HEK293T (cell line): ENCODE results near the gene ZNF398.

Experiments used
- CTCF ChIA-PET: fragments of 350-600 bp; formaldehyde crosslinking; extraction: SDS; loops from one replicate; lab custom pipeline; 2021; ENCODE audit warnings: antibody characterized with exemption, inconsistent platforms; lab: Yijun Ruan, JAX
- POLR2A ChIA-PET: fragments of 350-600 bp; formaldehyde crosslinking; extraction: SDS; loops from one replicate; lab custom pipeline; 2020; ENCODE audit warnings: antibody characterized with exemption, inconsistent platforms; lab: Yijun Ruan, JAX
- DNase-seq: peaks from one replicate; pipeline ENCODE4 v3.0.0; 2012; ENCODE audit warnings: mixed read lengths; ENCODE audit errors: extremely low spot score
- ARNT ChIP-seq: fragments of 450-650 bp; IDR thresholded peaks from 2 replicates; pipeline ENCODE4 v1.6.1; 2017; ENCODE audit warnings: mild to moderate bottlenecking
- BHLHE40 ChIP-seq: fragments of 450-650 bp; IDR thresholded peaks from 2 replicates; pipeline ENCODE4 v1.6.1; 2016; ENCODE audit warnings: mild to moderate bottlenecking, moderate library complexity, borderline replicate concordance
- CTBP1 ChIP-seq: fragments of 450-650 bp; IDR thresholded peaks from 2 replicates; pipeline ENCODE4 v1.6.1; 2016; ENCODE audit warnings: borderline replicate concordance
- ELF4 ChIP-seq: fragments of 450-650 bp; IDR thresholded peaks from 2 replicates; pipeline ENCODE4 v1.6.1; 2017; ENCODE audit warnings: antibody characterized with exemption
- FOXA1 ChIP-seq: fragments of 450-650 bp; IDR thresholded peaks from 2 replicates; pipeline ENCODE4 v1.6.1; 2016; ENCODE audit warnings: mild to moderate bottlenecking
- FOXK2 ChIP-seq: fragments of 450-650 bp; IDR thresholded peaks from 2 replicates; pipeline ENCODE4 v1.6.1; 2016; ENCODE audit warnings: mild to moderate bottlenecking
- FOXM1 ChIP-seq: fragments of 450-650 bp; IDR thresholded peaks from 2 replicates; pipeline ENCODE4 v1.6.1; 2017; ENCODE audit warnings: mild to moderate bottlenecking, borderline replicate concordance
- HDGF ChIP-seq: fragments of 450-650 bp; IDR thresholded peaks from 2 replicates; pipeline ENCODE4 v1.6.1; 2017; ENCODE audit warnings: antibody characterized with exemption, borderline replicate concordance
- L3MBTL2 ChIP-seq: fragments of 450-650 bp; conservative IDR thresholded peaks from 2 replicates; pipeline ENCODE4 v1.6.1; 2016; ENCODE audit warnings: mild to moderate bottlenecking
- LEF1 ChIP-seq: fragments of 450-650 bp; IDR thresholded peaks from 2 replicates; pipeline ENCODE4 v1.6.1; 2017; ENCODE audit warnings: mild to moderate bottlenecking, borderline replicate concordance
- NFRKB ChIP-seq: fragments of 450-650 bp; IDR thresholded peaks from 2 replicates; pipeline ENCODE4 v1.6.1; 2016; ENCODE audit warnings: mild to moderate bottlenecking, moderate library complexity
- SP1 ChIP-seq: fragments of 450-650 bp; IDR thresholded peaks from 2 replicates; pipeline ENCODE4 v1.6.1; 2017
- SUZ12 ChIP-seq: fragments of 450-650 bp; IDR thresholded peaks from 2 replicates; pipeline ENCODE4 v1.6.1; 2016; ENCODE audit warnings: mild to moderate bottlenecking
- TARDBP ChIP-seq: fragments of 450-650 bp; IDR thresholded peaks from 2 replicates; pipeline ENCODE4 v1.6.1; 2016
- ZNF384 ChIP-seq: fragments of 450-650 bp; IDR thresholded peaks from 2 replicates; pipeline ENCODE4 v1.6.1; 2016
- TF ChIP-seq, protein P1 (sequence below): fragments of 450-650 bp; IDR thresholded peaks from 2 replicates; pipeline ENCODE4 v1.6.1; 2016

The ZNF398 gene

DNA sequence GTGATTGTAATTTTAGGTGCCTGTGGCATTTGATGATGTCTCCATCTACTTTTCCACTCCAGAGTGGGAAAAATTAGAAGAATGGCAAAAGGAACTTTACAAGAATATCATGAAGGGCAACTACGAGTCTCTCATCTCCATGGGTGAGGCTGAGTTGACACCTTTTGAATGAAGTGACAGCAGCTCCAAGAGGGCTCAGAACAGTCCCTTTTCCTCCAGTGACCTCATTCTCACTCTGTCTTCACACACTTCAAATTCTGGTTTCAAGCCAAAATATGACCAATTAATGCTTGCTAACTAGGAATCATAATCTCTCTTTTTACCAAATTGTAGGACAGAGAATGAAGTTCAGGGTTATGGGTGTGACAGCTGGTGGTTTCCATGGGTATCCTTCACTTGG is 18.9 kb downstream of the ZNF398 start:
- no peak for TF ChIP-seq FOXK2
- no peak for TF ChIP-seq SP1
- no peak for TF ChIP-seq ELF4
- TF ChIP-seq FOXA1, result no peak
- TF ChIP-seq TARDBP, result no peak
- no peak for TF ChIP-seq FOXM1
- no peak for TF ChIP-seq SUZ12
- TF ChIP-seq L3MBTL2, result no peak
- TF ChIP-seq, protein P1, sequence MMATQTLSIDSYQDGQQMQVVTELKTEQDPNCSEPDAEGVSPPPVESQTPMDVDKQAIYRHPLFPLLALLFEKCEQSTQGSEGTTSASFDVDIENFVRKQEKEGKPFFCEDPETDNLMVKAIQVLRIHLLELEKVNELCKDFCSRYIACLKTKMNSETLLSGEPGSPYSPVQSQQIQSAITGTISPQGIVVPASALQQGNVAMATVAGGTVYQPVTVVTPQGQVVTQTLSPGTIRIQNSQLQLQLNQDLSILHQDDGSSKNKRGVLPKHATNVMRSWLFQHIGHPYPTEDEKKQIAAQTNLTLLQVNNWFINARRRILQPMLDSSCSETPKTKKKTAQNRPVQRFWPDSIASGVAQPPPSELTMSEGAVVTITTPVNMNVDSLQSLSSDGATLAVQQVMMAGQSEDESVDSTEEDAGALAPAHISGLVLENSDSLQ, result no peak
- no peak for TF ChIP-seq ZNF384
- no peak for TF ChIP-seq HDGF
- TF ChIP-seq LEF1, result no peak
- no peak for TF ChIP-seq ARNT
- TF ChIP-seq NFRKB, result no peak
- TF ChIP-seq CTBP1, result no peak
- TF ChIP-seq BHLHE40, result no peak
- POLR2A ChIA-PET, result interaction anchor here (1.3 kb wide), 1 partner anchor 19 kb away, joined by 6 read pairs; the partner anchor contains the start of gene ZNF398
- no peak for DNase-seq
- CTCF ChIA-PET, result interaction anchor here (1.2 kb wide), 1 partner anchor 17 kb away, joined by 7 read pairs; no protein-coding TSS in a partner anchor

DNA sequence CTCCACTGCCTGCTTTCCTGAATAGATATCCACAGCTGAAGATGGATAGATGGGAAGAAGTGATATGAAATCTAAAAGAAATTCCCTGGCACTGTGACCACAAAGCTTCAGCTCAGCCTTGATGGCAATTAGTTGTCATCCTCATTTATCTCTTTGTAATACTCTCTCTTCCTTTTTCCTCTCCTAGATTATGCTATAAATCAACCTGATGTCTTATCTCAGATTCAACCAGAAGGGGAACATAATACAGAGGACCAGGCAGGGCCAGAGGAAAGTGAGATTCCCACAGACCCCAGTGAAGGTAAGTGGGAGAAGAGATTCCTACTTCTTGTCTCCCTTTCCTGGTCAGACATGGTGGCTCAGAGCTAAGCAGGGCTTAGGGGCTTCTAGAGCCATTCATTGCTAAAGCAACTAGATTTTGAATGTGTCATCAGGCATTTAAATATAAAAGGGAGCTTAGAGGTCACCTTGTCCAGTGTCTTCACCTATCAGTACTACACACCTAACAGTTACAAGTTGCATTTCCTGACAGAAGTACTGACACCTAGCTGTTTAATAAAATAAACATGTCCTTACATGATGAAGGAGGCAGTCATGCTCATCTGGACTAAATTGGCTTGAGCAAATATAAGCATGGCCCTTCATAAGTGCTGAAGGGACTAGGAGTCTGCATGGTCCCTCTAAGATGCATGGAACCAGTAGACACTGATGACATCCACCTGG is 19.5 kb downstream of the ZNF398 start:
- POLR2A ChIA-PET, result interaction anchor here (1.3 kb wide), 1 partner anchor 20 kb away, joined by 6 read pairs; the partner anchor contains the start of gene ZNF398
- CTCF ChIA-PET, result interaction anchor here (1.2 kb wide), 1 partner anchor 18 kb away, joined by 7 read pairs; no protein-coding TSS in a partner anchor
- no peak for DNase-seq
- TF ChIP-seq FOXK2 (no peak), SUZ12 (no peak), ELF4 (no peak), ZNF384 (no peak), HDGF (no peak), NFRKB (no peak), L3MBTL2 (no peak)
- TF ChIP-seq, protein P1, result no peak

DNA sequence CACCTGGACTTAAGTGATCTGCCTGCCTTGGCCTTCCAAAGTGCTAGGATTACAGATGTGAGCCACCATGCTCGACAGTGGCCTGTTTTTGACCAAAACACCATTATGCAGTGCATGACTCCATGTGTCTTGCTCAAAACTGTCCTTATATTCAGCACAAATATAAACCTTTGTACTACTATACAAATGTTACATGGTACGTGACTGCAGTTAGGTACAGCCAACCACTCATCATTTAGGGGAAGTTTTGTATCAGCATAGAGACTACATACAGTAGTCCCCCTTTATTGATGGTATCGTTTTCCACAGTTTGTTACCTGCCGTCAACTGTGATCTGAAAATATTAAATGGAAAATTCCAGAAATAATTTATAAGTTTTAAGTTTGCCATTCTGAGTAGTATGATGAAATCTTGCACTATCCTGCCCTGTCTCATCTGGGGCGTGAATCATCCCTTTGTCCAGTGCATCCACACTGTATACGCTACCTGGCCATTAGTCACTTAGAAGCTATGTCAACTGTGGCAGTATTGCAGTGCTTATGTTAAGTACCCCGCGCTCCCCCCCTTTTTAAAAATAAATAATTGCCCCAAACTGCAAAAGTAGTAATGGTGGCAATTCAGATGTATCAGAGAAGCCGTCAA is 24.8 kb downstream of the ZNF398 start:
- CTCF ChIA-PET, result no interaction called here
- TF ChIP-seq L3MBTL2 (no peak), ARNT (no peak), BHLHE40 (no peak), SUZ12 (no peak), FOXK2 (no peak)
- DNase-seq, result no peak
- POLR2A ChIA-PET, result no interaction called here

DNA sequence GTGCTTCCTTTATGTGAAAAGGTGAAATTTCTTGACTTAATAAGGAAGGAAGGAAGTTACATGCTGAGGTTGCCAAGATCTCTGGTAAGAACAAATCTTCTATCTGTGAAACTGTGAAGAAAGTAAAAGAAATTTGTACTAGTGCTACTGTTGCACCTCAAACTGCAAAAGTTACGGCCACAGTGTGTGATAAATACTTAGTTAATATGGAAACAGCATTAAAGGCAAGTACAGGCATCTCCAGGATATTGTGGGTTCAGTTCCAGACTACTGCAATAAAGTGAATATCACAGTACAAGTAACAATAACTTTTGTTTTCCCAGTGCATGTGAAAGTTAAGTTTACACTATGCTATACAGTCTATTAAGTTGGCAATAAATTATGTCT is 25.3 kb downstream of the ZNF398 start:
- TF ChIP-seq ARNT, result no peak
- no peak for TF ChIP-seq FOXK2
- no peak for TF ChIP-seq LEF1
- no peak for TF ChIP-seq HDGF
- TF ChIP-seq ZNF384, result no peak
- TF ChIP-seq CTBP1, result no peak
- TF ChIP-seq BHLHE40, result no peak
- TF ChIP-seq, protein P1, result no peak
- TF ChIP-seq SUZ12, result no peak
- TF ChIP-seq L3MBTL2, result no peak
- no peak for TF ChIP-seq SP1
- no peak for TF ChIP-seq FOXA1
- no peak for TF ChIP-seq FOXM1
- ChIA-PET CTCF (no interaction called here), POLR2A (no interaction called here)

DNA sequence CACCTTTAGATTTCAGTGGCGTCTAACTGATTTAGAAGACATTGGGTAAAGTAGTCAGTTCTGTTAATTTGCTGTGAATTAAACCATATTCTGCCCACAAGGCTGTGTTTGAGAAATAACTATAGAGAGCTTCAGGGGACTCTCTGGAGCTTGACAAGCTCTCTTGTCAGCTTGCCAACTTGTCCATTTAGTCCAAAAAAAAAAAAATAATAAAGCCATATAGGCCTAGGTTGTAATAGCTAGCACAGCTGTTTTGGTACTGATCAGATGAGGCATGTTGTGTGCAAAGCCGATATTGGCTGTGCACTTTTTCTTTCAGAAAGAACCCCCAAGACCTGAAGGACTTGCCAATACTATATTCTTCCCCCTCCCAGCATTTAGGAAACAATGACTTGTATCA is 27.9 kb downstream of the ZNF398 start:
- DNase-seq, result no peak
- TF ChIP-seq BHLHE40 (no peak), TARDBP (no peak), NFRKB (no peak), ELF4 (no peak), L3MBTL2 (no peak), FOXA1 (no peak), SUZ12 (no peak), ARNT (no peak), FOXM1 (no peak), FOXK2 (no peak), LEF1 (no peak), SP1 (no peak), HDGF (no peak), ZNF384 (no peak), CTBP1 (no peak)
- TF ChIP-seq, protein P1, result no peak
- CTCF ChIA-PET, result no interaction called here
- POLR2A ChIA-PET, result no interaction called here

More for the DNA sequence above, 25.3 kb downstream of the ZNF398 start:
- no peak for DNase-seq
